IMR-90 (cell line): ENCODE data around the gene AGXT2. TPM values are rescaled to one million over a fixed set of nuclear protein-coding genes. Genes with fewer than 3 reads are reported as not detected.

Experiments
- ATAC-seq: fragments of 200-7000 bp; cut with Tn5 transposase; 2 replicates; pipeline ENCODE4 v1.9.1; 2020; ENCODE audit warnings: low read depth, mild to moderate bottlenecking, moderate library complexity
- BruUV-seq: library from RNA; stranded (reverse); fragments of 400-500 nt; replicated peaks from 2 replicates; lab custom pipeline; 2021; lab: Mats Ljungman, UMichigan
- CTCF ChIA-PET: fragments of 300-600 bp; formaldehyde crosslinking; extraction: SDS; loops from one replicate; lab custom pipeline; 2021; ENCODE audit warnings: antibody characterized with exemption; lab: Yijun Ruan, JAX
- POLR2A ChIA-PET: fragments of 300-600 bp; sonication (Branson Sonifier 250); formaldehyde crosslinking; loops from one replicate; lab custom pipeline; 2022; ENCODE audit warnings: antibody characterized with exemption; ENCODE audit not compliant: unreplicated experiment; lab: Charles Lee
- DNase-seq: peaks from one replicate; pipeline ENCODE4 v3.0.0; 2013
- H2AFZ ChIP-seq: replicated peaks from 2 replicates; pipeline ENCODE3; 2013; ENCODE audit warnings: low read length, mild to moderate bottlenecking; ENCODE audit not compliant: poor library complexity
- H2AK5ac ChIP-seq: 2 replicates; pipeline ENCODE4 v1.6.1; 2013; ENCODE audit warnings: low read depth, low read length, inconsistent platforms
- H2AK9ac ChIP-seq: replicated peaks from 2 replicates; pipeline ENCODE3; 2013; ENCODE audit warnings: mild to moderate bottlenecking, low read depth, low read length, moderate library complexity; ENCODE audit not compliant: poor library complexity
- H2BK120ac ChIP-seq: 2 replicates; pipeline ENCODE4 v1.6.1; 2013; ENCODE audit warnings: low read depth, low read length, inconsistent platforms
- H2BK15ac ChIP-seq: 3 replicates; pipeline ENCODE4 v1.6.1; 2013; ENCODE audit warnings: low read depth, low read length, inconsistent platforms
- H2BK20ac ChIP-seq: 2 replicates; pipeline ENCODE4 v1.6.1; 2013; ENCODE audit warnings: low read depth, mild to moderate bottlenecking, inconsistent platforms, low read length, moderate library complexity
- H2BK5ac ChIP-seq: 2 replicates; pipeline ENCODE4 v1.6.1; 2013; ENCODE audit warnings: mild to moderate bottlenecking, low read depth, low read length, inconsistent platforms; ENCODE audit not compliant: poor library complexity, severe bottlenecking
- H3K14ac ChIP-seq: replicated peaks from 2 replicates; pipeline ENCODE4 v1.6.1; 2013; ENCODE audit warnings: low read depth, low read length, inconsistent platforms
- H3K18ac ChIP-seq: 2 replicates; pipeline ENCODE4 v1.6.1; 2013; ENCODE audit warnings: low read depth, low read length, control low read depth
- H3K23ac ChIP-seq: 2 replicates; pipeline ENCODE4 v1.6.1; 2013; ENCODE audit warnings: low read depth, low read length, inconsistent platforms
- H3K27ac ChIP-seq: 2 replicates; pipeline ENCODE4 v1.5.1; 2013; ENCODE audit warnings: mild to moderate bottlenecking, control low read depth, low read length; ENCODE audit not compliant: insufficient read depth
- H3K27me3 ChIP-seq: 2 replicates; pipeline ENCODE4 v1.6.1; 2013; ENCODE audit warnings: low read length; ENCODE audit not compliant: control insufficient read depth, insufficient read depth
- H3K36me3 ChIP-seq: 2 replicates; pipeline ENCODE4 v1.6.1; 2013; ENCODE audit warnings: low read length, mixed read lengths; ENCODE audit not compliant: control insufficient read depth, insufficient read depth
- H3K4ac ChIP-seq: 2 replicates; pipeline ENCODE4 v1.6.1; 2013; ENCODE audit warnings: low read depth, low read length, inconsistent platforms
- H3K4me1 ChIP-seq: 2 replicates; pipeline ENCODE4 v1.6.1; 2013; ENCODE audit warnings: low read length, mixed read lengths; ENCODE audit not compliant: control insufficient read depth, insufficient read depth
- H3K4me2 ChIP-seq: 2 replicates; pipeline ENCODE4 v1.6.1; 2013; ENCODE audit warnings: low read depth, mild to moderate bottlenecking, control low read depth, low read length, moderate library complexity
- H3K4me3 ChIP-seq: 2 replicates; pipeline ENCODE4 v1.5.1; 2013; ENCODE audit warnings: low read depth, mild to moderate bottlenecking, control low read depth, low read length, moderate library complexity; ENCODE audit not compliant: insufficient read depth
- H3K56ac ChIP-seq: 2 replicates; pipeline ENCODE4 v1.6.1; 2013; ENCODE audit warnings: low read length, inconsistent platforms; ENCODE audit not compliant: insufficient read depth; ENCODE audit errors: extremely low read depth
- H3K79me1 ChIP-seq, 2 experiments: 2 replicates each; pipeline ENCODE4 v1.6.1; 2013; ENCODE audit warnings: low read length in 2 of 2, inconsistent platforms in 1 of 2, low read depth in 1 of 2
- H3K9ac ChIP-seq: 2 replicates; pipeline ENCODE4 v1.6.1; 2013; ENCODE audit warnings: low read depth, low read length, control low read depth
- H3K9me1 ChIP-seq: 2 replicates; pipeline ENCODE4 v1.6.1; 2013; ENCODE audit warnings: low read length, inconsistent platforms; ENCODE audit not compliant: insufficient read depth
- H3K9me3 ChIP-seq: 2 replicates; pipeline ENCODE4 v1.6.1; 2013; ENCODE audit warnings: low read length; ENCODE audit not compliant: control insufficient read depth, insufficient read depth
- H4K20me1 ChIP-seq: 2 replicates; pipeline ENCODE4 v1.6.1; 2013; ENCODE audit warnings: low read length, inconsistent platforms; ENCODE audit not compliant: insufficient read depth
- H4K5ac ChIP-seq: 2 replicates; pipeline ENCODE4 v1.6.1; 2013; ENCODE audit warnings: mild to moderate bottlenecking, low read depth, low read length, control low read depth
- H4K8ac ChIP-seq, 2 experiments: 2 replicates each; pipeline ENCODE4 v1.6.1; 2013; ENCODE audit warnings: low read depth in 2 of 2, low read length in 2 of 2, control low read depth in 1 of 2, inconsistent platforms in 1 of 2
- H4K91ac ChIP-seq: 2 replicates; pipeline ENCODE4 v1.6.1; 2013; ENCODE audit warnings: low read depth, low read length, inconsistent platforms; ENCODE audit not compliant: insufficient read depth
- BHLHE40 ChIP-seq: fragments of 150-350 bp; IDR thresholded peaks from 2 replicates; pipeline ENCODE4 v1.6.1; 2016; ENCODE audit warnings: mild to moderate bottlenecking, low read depth, low read length
- CEBPB ChIP-seq: IDR thresholded peaks from 2 replicates; pipeline ENCODE4 v1.6.1; 2012; ENCODE audit warnings: low read depth, low read length, improper control_type of control experiment
- CHD1 ChIP-seq: IDR thresholded peaks from 2 replicates; pipeline ENCODE4 v1.6.1; 2012; ENCODE audit warnings: low read depth, low read length, improper control_type of control experiment
- MAFK ChIP-seq: IDR thresholded peaks from 2 replicates; pipeline ENCODE4 v1.6.1; 2012; ENCODE audit warnings: low read depth, low read length, improper control_type of control experiment
- NFE2L2 ChIP-seq: fragments of 150-350 bp; IDR thresholded peaks from 2 replicates; pipeline ENCODE4 v1.6.1; 2016; ENCODE audit warnings: low read depth, mild to moderate bottlenecking, low read length
- POLR2A ChIP-seq: IDR thresholded peaks from 2 replicates; pipeline ENCODE4 v1.6.1; 2012; ENCODE audit warnings: mild to moderate bottlenecking, low read depth, low read length
- SMC3 ChIP-seq: fragments of 150-350 bp; IDR thresholded peaks from 2 replicates; pipeline ENCODE4 v1.6.1; 2016; ENCODE audit warnings: low read depth, mild to moderate bottlenecking, antibody characterized with exemption, low read length, moderate library complexity
- WGBS, 2 experiments: methylation state at CpG; one replicate each; pipeline versions ENCODE4 v1.1.5 to v1.1.7; 2013; ENCODE audit warnings: missing lambda C conversion rate in 2 of 2; ENCODE audit not compliant: insufficient read length in 1 of 2; ENCODE audit errors: extremely low coverage in 2 of 2; 5-methylcytosine and 5-hydroxymethylcytosine counted together
- dilution Hi-C: fragments of 300-500 bp; cut with HindIII; formaldehyde crosslinking; loops from one replicate; pipeline ENCODE4 v1.14.3; 2018; ENCODE audit warnings: low sequenced_read_pairs; ENCODE audit not compliant: unreplicated experiment
- in situ Hi-C: fragments of 300-500 bp; cut with MboI; formaldehyde crosslinking; loops from 3 replicates; pipeline ENCODE4 v1.14.3; 2019; ENCODE audit warnings: low sequenced_read_pairs, inconsistent platforms, mixed read lengths
- intact Hi-C: fragments of 100-400 bp; cut with micrococcal nuclease; formaldehyde crosslinking; loops from 2 replicates; pipeline ENCODE4 v1.10.0; 2022
- polyA plus RNA-seq, 3 experiments: library from polyadenylated mRNA; depleted of rRNA; stranded (reverse); fragments of >200 nt; gene quantifications; 2 replicates each; pipeline ENCODE4 v1.2.3, GENCODE V29; 2012; ENCODE audit warnings: low replicate concordance in 1 of 3
- total RNA-seq: library from RNA; depleted of rRNA; stranded (reverse); fragments of >200 nt; gene quantifications from 2 replicates; pipeline ENCODE4 v1.2.3, GENCODE V29; 2012

Gene AGXT2
- total and polyA plus RNA-seq, 2 of the 4 experiments (the other 2 are of a cell fraction) = not detected

GRCh38 chr5:35032356-35032755, 15.4 kb downstream of the AGXT2 start:
- no peak overlapping the region for H2BK120ac ChIP-seq
- H2AFZ ChIP-seq = peak overlapping the region; percentile 52
- no peak overlapping the region for H4K8ac ChIP-seq
- no peak overlapping the region for H2BK15ac ChIP-seq
- H3K27ac ChIP-seq = no peak overlapping the region
- intact Hi-C loops (no loop called here), in situ Hi-C loops (no loop called here), dilution Hi-C loops (no loop called here)
- no peaks in the 10 kb centered on the region for H3K9me3 ChIP-seq
- no peak overlapping the region for H3K9ac ChIP-seq
- H3K4me2 ChIP-seq = no peak overlapping the region
- no peaks in the 10 kb centered on the region for H3K79me1 ChIP-seq
- ChIA-PET POLR2A (no interaction called here), CTCF (no interaction called here)
- H3K4me1 ChIP-seq = peaks cover 4% of the 10 kb centered on the region; the same call in 1 of the 2 replicates
- no peak overlapping the region for H4K91ac ChIP-seq
- H2AK9ac ChIP-seq = no peak overlapping the region
- H3K14ac ChIP-seq = no peak overlapping the region
- no peak overlapping the region for H2AK5ac ChIP-seq
- no peak overlapping the region for H2BK20ac ChIP-seq
- no peak for DNase-seq
- no peak for ATAC-seq
- BruUV-seq = no TSS peak
- H3K9me1 ChIP-seq = no peaks in the 10 kb centered on the region
- H3K56ac ChIP-seq = no peak overlapping the region
- no peaks in the 10 kb centered on the region; the same call in 1 of the 2 replicates for H3K27me3 ChIP-seq
- H3K4me3 ChIP-seq = no peak overlapping the region
- WGBS, 2 experiments = no CpG with 5 or more reads among the region's 6 CpGs
- no peak overlapping the region for H2BK5ac ChIP-seq
- H3K23ac ChIP-seq = no peak overlapping the region
- no peak overlapping the region for H3K18ac ChIP-seq
- no peak overlapping the region for H3K4ac ChIP-seq
- no peak for TF ChIP-seq BHLHE40
- TF ChIP-seq CHD1 = no peak
- TF ChIP-seq POLR2A = no peak
- no peak for TF ChIP-seq SMC3
- no peak for TF ChIP-seq CEBPB
- no peak for TF ChIP-seq MAFK
- TF ChIP-seq NFE2L2 = no peak
- no peaks in the 10 kb centered on the region for H3K36me3 ChIP-seq
- no peaks in the 10 kb centered on the region for H4K20me1 ChIP-seq
- H4K5ac ChIP-seq = no peak overlapping the region
